Fibroblast of peridontal ligament (primary cell): ENCODE measurements around the gene ECI1.
"Not testable (repeated sequence)": the region's sequence is repeated elsewhere in the genome, so short reads cannot be mapped to it uniquely, and the experiment has no call there.

Experiments used
- DNase-seq: peaks from one replicate; pipeline ENCODE4 v3.0.0-alpha.2; 2010; ENCODE audit errors: extremely low read depth

Gene ECI1

GRCh38 chr16:2211923-2212347, 39.5 kb downstream of the ECI1 start:
- DNase-seq: no peak

- DNase-seq: no peak
Measured at GRCh38 chr16:2210386-2211365, 40.7 kb downstream of the ECI1 start, which contains the start of gene BRICD5. Gene BRICD5, minus strand, starts transcription at chr16:2210863. Its CDS starts 30 bp downstream, at chr16:2210833.

GRCh38 chr16:2210009-2210332, 41.4 kb downstream of the ECI1 start:
- DNase-seq: no peak

GRCh38 chr16:2209258-2210008, 42.0 kb downstream of the ECI1 start:
- no peak for DNase-seq

GRCh38 chr16:2208772-2209171, 42.6 kb downstream of the ECI1 start:
- DNase-seq: no peak

- no peak for DNase-seq
Measured at GRCh38 chr16:2208308-2208707, 43.1 kb downstream of the ECI1 start.

- DNase-seq: no peak
Measured at GRCh38 chr16:2207872-2208271, 43.5 kb downstream of the ECI1 start.

- DNase-seq: no peak
Measured at GRCh38 chr16:2206780-2207433, 44.5 kb downstream of the ECI1 start.

- no peak for DNase-seq
Measured at GRCh38 chr16:2206420-2206779, 45.0 kb downstream of the ECI1 start.

- no peak for DNase-seq
Measured at GRCh38 chr16:2205967-2206313, 45.4 kb downstream of the ECI1 start.

- peak; percentile 84 for DNase-seq
Measured at GRCh38 chr16:2205104-2205966, 46.1 kb downstream of the ECI1 start, which contains the start of gene MLST8. Gene MLST8, plus strand, starts transcription at chr16:2205454. Its CDS starts 632 bp downstream, at chr16:2206086.

GRCh38 chr16:2204416-2205103, 46.8 kb downstream of the ECI1 start:
- no peak for DNase-seq

- not testable (repeated sequence) for DNase-seq
Measured at GRCh38 chr16:2203119-2203688, 48.2 kb downstream of the ECI1 start.

GRCh38 chr16:2200313-2200712, 51.1 kb downstream of the ECI1 start:
- DNase-seq: no peak

- no peak for DNase-seq
Measured at GRCh38 chr16:2199621-2200139, 51.7 kb downstream of the ECI1 start.

GRCh38 chr16:2199095-2199494, 52.3 kb downstream of the ECI1 start:
- no peak for DNase-seq

GRCh38 chr16:2198283-2198682, 53.1 kb downstream of the ECI1 start:
- DNase-seq: no peak

- no peak for DNase-seq
Measured at GRCh38 chr16:2197765-2198164, 53.6 kb downstream of the ECI1 start.

GRCh38 chr16:2196981-2197511, 54.3 kb downstream of the ECI1 start:
- DNase-seq: no peak
